NT2/D1 (cell line): ENCODE results near the gene IQSEC1.

Experiments
- DNase-seq: peaks from one replicate; pipeline ENCODE4 v3.0.0-alpha.2; 2011; ENCODE audit warnings: low read depth, low spot score
- H3K27me3 ChIP-seq: 2 replicates; pipeline ENCODE4 v1.6.0; 2011; ENCODE audit warnings: mild to moderate bottlenecking; ENCODE audit not compliant: insufficient read length, insufficient read depth
- H3K36me3 ChIP-seq: 2 replicates; pipeline ENCODE4 v1.6.1; 2011; ENCODE audit warnings: mild to moderate bottlenecking, low read length, mixed read lengths; ENCODE audit not compliant: insufficient read depth, insufficient read length
- H3K4me1 ChIP-seq: 2 replicates; pipeline ENCODE4 v1.5.1; 2011; ENCODE audit not compliant: insufficient read depth, insufficient read length
- H3K4me3 ChIP-seq: 2 replicates; pipeline ENCODE4 v1.5.1; 2011; ENCODE audit warnings: low read depth; ENCODE audit not compliant: insufficient read length
- H3K9ac ChIP-seq: 2 replicates; pipeline ENCODE4 v1.6.0; 2011; ENCODE audit warnings: low read depth; ENCODE audit not compliant: insufficient read length
- H3K9me3 ChIP-seq: 2 replicates; pipeline ENCODE4 v1.5.1; 2011; ENCODE audit warnings: mild to moderate bottlenecking, low read length; ENCODE audit not compliant: insufficient read depth
- SUZ12 ChIP-seq: IDR thresholded peaks from 2 replicates; pipeline ENCODE4 v1.6.1; 2011; ENCODE audit not compliant: insufficient read length, insufficient read depth; ENCODE audit errors: extremely low read depth
- YY1 ChIP-seq: IDR thresholded peaks from 2 replicates; pipeline ENCODE4 v1.6.1; 2011; ENCODE audit not compliant: insufficient read length, insufficient read depth
- ZNF274 ChIP-seq: IDR thresholded peaks from 2 replicates; pipeline ENCODE4 v1.6.1; 2011; ENCODE audit warnings: mild to moderate bottlenecking, low read depth, low read length

Gene IQSEC1

GRCh38 chr3:12968541-12968940, 104.7 kb downstream of the IQSEC1 start:
- TF ChIP-seq SUZ12 (no peak), YY1 (no peak), ZNF274 (no peak)
- Histone ChIP-seq H3K27me3 (peaks cover 19% of the 10 kb centered on the region), H3K9ac (no peak overlapping the region), H3K36me3 (peaks cover 9% of the 10 kb centered on the region), H3K4me1 (peaks cover 15% of the 10 kb centered on the region), H3K9me3 (no peaks in the 10 kb centered on the region), H3K4me3 (no peak overlapping the region)
- no peak for DNase-seq

GRCh38 chr3:12967606-12968351, 105.5 kb downstream of the IQSEC1 start:
- Histone ChIP-seq H3K9me3 (no peaks in the 10 kb centered on the region), H3K36me3 (peaks cover 13% of the 10 kb centered on the region), H3K4me1 (peaks cover 15% of the 10 kb centered on the region), H3K9ac (peak overlapping the region; percentile 83), H3K27me3 (peaks cover 19% of the 10 kb centered on the region), H3K4me3 (peak overlapping the region; percentile 78)
- DNase-seq, result peak; percentile 75
- TF ChIP-seq ZNF274 (no peak), YY1 (no peak), SUZ12 (no peak)

- H3K36me3 ChIP-seq, result peaks cover 20% of the 10 kb centered on the region
- H3K9me3 ChIP-seq, result no peaks in the 10 kb centered on the region
- TF ChIP-seq ZNF274 (no peak), SUZ12 (no peak), YY1 (no peak)
- H3K4me3 ChIP-seq, result peak overlapping the region; percentile 78
- H3K27me3 ChIP-seq, result peaks cover 19% of the 10 kb centered on the region
- H3K9ac ChIP-seq, result peak overlapping the region; percentile 83
- H3K4me1 ChIP-seq, result peaks cover 15% of the 10 kb centered on the region
- DNase-seq, result no peak
These were observed 106.2 kb downstream of the IQSEC1 start for GRCh38 chr3:12966847-12967605.

- H3K9ac ChIP-seq, result peak overlapping the region; percentile 83
- H3K27me3 ChIP-seq, result peaks cover 19% of the 10 kb centered on the region
- no peak for DNase-seq
These were observed 107.0 kb downstream of the IQSEC1 start for GRCh38 chr3:12965999-12966846.

GRCh38 chr3:12964711-12965612, 108.3 kb downstream of the IQSEC1 start:
- Histone ChIP-seq H3K4me3 (no peak overlapping the region), H3K36me3 (peaks cover 28% of the 10 kb centered on the region), H3K9me3 (no peaks in the 10 kb centered on the region), H3K27me3 (peaks cover 19% of the 10 kb centered on the region), H3K9ac (no peak overlapping the region), H3K4me1 (peaks cover 25% of the 10 kb centered on the region)
- TF ChIP-seq ZNF274 (no peak), SUZ12 (no peak), YY1 (no peak)
- no peak for DNase-seq

More at GRCh38 chr3:12965999-12966846, 107.0 kb downstream of the IQSEC1 start:
- H3K4me1 ChIP-seq, result peaks cover 16% of the 10 kb centered on the region
- H3K4me3 ChIP-seq, result peak overlapping the region; percentile 78
- H3K36me3 ChIP-seq, result peaks cover 26% of the 10 kb centered on the region
- no peak for TF ChIP-seq YY1
- no peaks in the 10 kb centered on the region for H3K9me3 ChIP-seq

- H3K4me1 ChIP-seq, result peaks cover 29% of the 10 kb centered on the region
- no peak for DNase-seq
These were observed 109.1 kb downstream of the IQSEC1 start for GRCh38 chr3:12963922-12964701.

More at GRCh38 chr3:12963922-12964701, 109.1 kb downstream of the IQSEC1 start:
- Histone ChIP-seq H3K27me3 (peaks cover 19% of the 10 kb centered on the region), H3K36me3 (peaks cover 31% of the 10 kb centered on the region), H3K4me3 (no peak overlapping the region), H3K9ac (no peak overlapping the region), H3K9me3 (no peaks in the 10 kb centered on the region)
- TF ChIP-seq YY1, result no peak
- TF ChIP-seq SUZ12, result no peak
